ENCODE measurements around the gene IFRD2. TPM values are rescaled to one million over a fixed set of nuclear protein-coding genes. Genes with fewer than 3 reads are reported as not detected.

Gene IFRD2, protein sequence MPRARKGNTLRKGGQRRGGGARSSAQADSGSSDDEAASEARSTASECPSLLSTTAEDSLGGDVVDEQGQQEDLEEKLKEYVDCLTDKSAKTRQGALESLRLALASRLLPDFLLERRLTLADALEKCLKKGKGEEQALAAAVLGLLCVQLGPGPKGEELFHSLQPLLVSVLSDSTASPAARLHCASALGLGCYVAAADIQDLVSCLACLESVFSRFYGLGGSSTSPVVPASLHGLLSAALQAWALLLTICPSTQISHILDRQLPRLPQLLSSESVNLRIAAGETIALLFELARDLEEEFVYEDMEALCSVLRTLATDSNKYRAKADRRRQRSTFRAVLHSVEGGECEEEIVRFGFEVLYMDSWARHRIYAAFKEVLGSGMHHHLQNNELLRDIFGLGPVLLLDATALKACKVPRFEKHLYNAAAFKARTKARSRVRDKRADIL
- 223 and 300 TPM in 2 replicates for total RNA-seq (2014; rRNA removed)
- Bru-seq, nascent RNA: percentile 86 among the genes with signal in this experiment
- percentile 94 among the genes with signal in this experiment for BruChase-seq, experiment 1, labeled RNA remaining after a 6-hour chase
- BruChase-seq, experiment 2, labeled RNA remaining after a 2-hour chase: percentile 88 among the genes with signal in this experiment
- long read RNA-seq, transcript IFRD2-202 (12 exons, 2,109 nt): major isoform, 441 of 606 reads
- long read RNA-seq, partial matches to known transcripts: 72 of 606 reads
- long read RNA-seq, other reads (novel, unspliced or antisense): 92 of 606 reads

DNA sequence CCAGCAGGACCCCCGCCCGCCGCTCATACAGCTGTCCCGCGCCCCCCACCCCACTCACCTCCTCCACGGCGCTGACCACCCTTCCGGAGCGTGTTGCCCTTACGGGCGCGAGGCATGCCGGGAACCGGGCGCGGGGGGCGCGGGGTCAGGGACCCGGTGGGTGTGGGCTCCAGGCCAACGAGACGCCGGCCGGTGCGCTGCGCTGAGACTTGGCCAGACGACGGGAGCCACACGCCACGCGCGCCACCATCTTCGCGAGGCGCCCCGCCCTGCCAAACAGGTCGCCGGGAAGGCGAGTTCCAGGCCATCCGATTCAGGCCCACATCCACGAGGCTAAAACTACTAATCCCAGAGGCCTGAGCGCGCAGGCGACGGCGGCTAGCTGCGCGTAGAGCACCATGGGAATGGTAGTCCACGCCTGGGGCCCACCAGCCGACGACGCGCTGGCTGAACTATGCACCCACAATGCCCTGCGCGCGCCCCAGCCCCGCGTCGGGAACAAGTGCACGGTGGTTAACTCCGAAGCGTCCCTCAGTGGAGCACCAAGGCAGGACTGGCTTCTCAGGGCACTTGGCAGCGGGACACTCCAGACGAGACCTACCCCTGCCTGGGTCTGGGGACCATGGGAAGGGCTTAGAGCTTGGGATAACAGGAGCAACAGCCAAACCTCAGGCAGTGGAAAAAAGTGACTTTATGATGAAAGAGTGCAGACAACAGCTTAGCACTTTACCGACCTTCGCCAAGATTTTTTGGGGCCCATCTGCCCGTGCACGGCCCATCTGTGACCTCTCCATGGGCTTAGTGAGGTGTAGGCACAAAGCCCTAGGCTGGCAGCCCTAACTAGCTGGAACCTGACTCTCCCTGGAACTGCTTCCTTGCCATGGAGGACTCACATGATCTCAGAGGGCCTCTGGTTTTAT lies at the start of gene IFRD2:
TSS of gene IFRD2 (minus strand) at position 271 of the 920 bp plus-strand sequence. CDS start at position 116, 155 bp downstream.
- no peaks in the 10 kb centered on the region for H3K9me3 ChIP-seq (ENCODE audit: low read length)
- intact Hi-C loops (cut with micrococcal nuclease): no loop called here
- no peaks in the 10 kb centered on the region for H4K20me1 ChIP-seq (ENCODE audit: low read length)
- peak within 1 kb of the TSS; percentile 100 for H3K4me2 ChIP-seq (ENCODE audit: low read length)
- H3K79me2 ChIP-seq (ENCODE audit: low read length): peaks cover 32% of the 10 kb centered on the region
- H3F3A ChIP-seq (ENCODE audit: low read length, unreplicated experiment): peaks cover 4% of the 10 kb centered on the region
- peak within 1 kb of the TSS; percentile 97 for H3K9ac ChIP-seq (ENCODE audit: low read length)
- H2AFZ ChIP-seq (ENCODE audit: low read length): peak within 1 kb of the TSS; percentile 85
- H3K4me3 ChIP-seq (ENCODE audit: low read length): peak within 1 kb of the TSS; percentile 97
- H3K9me2 ChIP-seq (replicated peaks; ENCODE audit: low read length): no peaks in the 10 kb centered on the region
- ATAC-seq (peak; percentile 98), DNase-seq (peak; percentile 98)
- ChIA-PET POLR2A (ENCODE audit: unreplicated experiment) (interaction anchor here (1.4 to 1.5 kb wide), 2 partner anchors 24 to 45 kb away, joined by 4 to 5 read pairs; no protein-coding TSS in a partner anchor), CTCF (interaction anchor here (0.7 to 0.9 kb wide), 2 partner anchors 32 to 36 kb away, joined by 3 to 5 read pairs; no protein-coding TSS in a partner anchor)
- no peaks in the 10 kb centered on the region for H3K27me3 ChIP-seq (ENCODE audit: low read length)
- H3K36me3 ChIP-seq (ENCODE audit: low read depth, low read length): peaks cover 32% of the 10 kb centered on the region
- TF ChIP-seq EZH2phosphoT487 (IDR thresholded peaks at IDR 0.05; ENCODE audit: borderline replicate concordance, low read length) (no peak), EZH2 (IDR thresholded peaks at IDR 0.05; ENCODE audit: low read length, unreplicated experiment) (no peak)
- TF ChIP-seq, protein P1, sequence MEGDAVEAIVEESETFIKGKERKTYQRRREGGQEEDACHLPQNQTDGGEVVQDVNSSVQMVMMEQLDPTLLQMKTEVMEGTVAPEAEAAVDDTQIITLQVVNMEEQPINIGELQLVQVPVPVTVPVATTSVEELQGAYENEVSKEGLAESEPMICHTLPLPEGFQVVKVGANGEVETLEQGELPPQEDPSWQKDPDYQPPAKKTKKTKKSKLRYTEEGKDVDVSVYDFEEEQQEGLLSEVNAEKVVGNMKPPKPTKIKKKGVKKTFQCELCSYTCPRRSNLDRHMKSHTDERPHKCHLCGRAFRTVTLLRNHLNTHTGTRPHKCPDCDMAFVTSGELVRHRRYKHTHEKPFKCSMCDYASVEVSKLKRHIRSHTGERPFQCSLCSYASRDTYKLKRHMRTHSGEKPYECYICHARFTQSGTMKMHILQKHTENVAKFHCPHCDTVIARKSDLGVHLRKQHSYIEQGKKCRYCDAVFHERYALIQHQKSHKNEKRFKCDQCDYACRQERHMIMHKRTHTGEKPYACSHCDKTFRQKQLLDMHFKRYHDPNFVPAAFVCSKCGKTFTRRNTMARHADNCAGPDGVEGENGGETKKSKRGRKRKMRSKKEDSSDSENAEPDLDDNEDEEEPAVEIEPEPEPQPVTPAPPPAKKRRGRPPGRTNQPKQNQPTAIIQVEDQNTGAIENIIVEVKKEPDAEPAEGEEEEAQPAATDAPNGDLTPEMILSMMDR (conservative IDR thresholded peaks at IDR 0.05; ENCODE audit: low read depth, low read length): no peak
- peaks cover 6% of the 10 kb centered on the region for H3K4me1 ChIP-seq (ENCODE audit: insufficient read depth, low read length)
- peak within 1 kb of the TSS; percentile 81 for H3K27ac ChIP-seq (ENCODE audit: low read length)
- BruUV-seq (replicated peaks): TSS peak; percentile 98

DNA sequence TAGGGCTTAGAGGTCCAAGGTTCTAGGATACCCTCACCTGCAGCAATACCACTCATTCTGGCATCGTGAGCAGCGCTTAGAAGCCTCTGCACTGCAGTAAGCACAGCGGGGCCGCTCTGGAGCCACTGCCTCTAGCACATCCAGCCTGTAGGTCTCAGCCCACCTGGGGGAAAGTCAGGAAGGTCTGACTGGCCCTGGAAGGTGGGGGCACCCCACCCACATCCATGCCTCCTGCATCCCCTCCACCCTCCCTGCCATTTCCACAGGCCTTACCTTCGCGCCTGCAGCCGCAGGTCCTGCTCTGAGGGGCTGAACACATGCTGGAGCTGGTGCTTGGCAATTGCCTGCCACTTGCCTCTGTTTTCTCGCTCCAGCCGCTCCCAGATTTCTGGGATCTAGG lies 49.3 kb upstream of the IFRD2 start:
- no peak overlapping the region for H3K4me3 ChIP-seq (ENCODE audit: low read length)
- H3K27me3 ChIP-seq (ENCODE audit: low read length): no peaks in the 10 kb centered on the region
- no peaks in the 10 kb centered on the region for H3K9me3 ChIP-seq (ENCODE audit: low read length)
- BruUV-seq (replicated peaks): no TSS peak
- DNase-seq (no peak), ATAC-seq (no peak)
- H3K4me2 ChIP-seq (ENCODE audit: low read length): no peak overlapping the region
- POLR2A ChIA-PET (ENCODE audit: unreplicated experiment): no interaction called here
- TF ChIP-seq EZH2 (IDR thresholded peaks at IDR 0.05; ENCODE audit: low read length, unreplicated experiment): no peak
- TF ChIP-seq, protein P1 (conservative IDR thresholded peaks at IDR 0.05; ENCODE audit: low read depth, low read length): no peak
- no peak for TF ChIP-seq EZH2phosphoT487 (IDR thresholded peaks at IDR 0.05; ENCODE audit: borderline replicate concordance, low read length)
- peaks cover 6% of the 10 kb centered on the region for H3K79me2 ChIP-seq (ENCODE audit: low read length)
- intact Hi-C loops (cut with micrococcal nuclease): no loop called here
- H3K9ac ChIP-seq (ENCODE audit: low read length): no peak overlapping the region
- no peak overlapping the region for H3K27ac ChIP-seq (ENCODE audit: low read length)
- peaks cover 10% of the 10 kb centered on the region for H3K4me1 ChIP-seq (ENCODE audit: insufficient read depth, low read length)
- H3K36me3 ChIP-seq (ENCODE audit: low read depth, low read length): no peaks in the 10 kb centered on the region
- H3F3A ChIP-seq (ENCODE audit: low read length, unreplicated experiment): no peaks in the 10 kb centered on the region
- no peaks in the 10 kb centered on the region for H4K20me1 ChIP-seq (ENCODE audit: low read length)
- H2AFZ ChIP-seq (ENCODE audit: low read length): no peak overlapping the region
- H3K9me2 ChIP-seq (replicated peaks; ENCODE audit: low read length): no peaks in the 10 kb centered on the region
- CTCF ChIA-PET: no interaction called here
